RCC 7860 (cell line): ENCODE results near the gene ITGA7.

ENCODE experiments used
- DNase-seq: peaks from one replicate; pipeline ENCODE4 v3.0.0-alpha.2; 2015; ENCODE audit warnings: low spot score
- FAIRE-seq: peaks from 2 replicates; lab custom pipeline; 2012; peaks lifted over from hg19 to GRCh38; lab: Jason Lieb, UNC

The ITGA7 gene

GRCh38 chr12:55702861-55703260 lies 4.8 kb downstream of the ITGA7 start:
- DNase-seq (no peak), FAIRE-seq (no peak)

DNA sequence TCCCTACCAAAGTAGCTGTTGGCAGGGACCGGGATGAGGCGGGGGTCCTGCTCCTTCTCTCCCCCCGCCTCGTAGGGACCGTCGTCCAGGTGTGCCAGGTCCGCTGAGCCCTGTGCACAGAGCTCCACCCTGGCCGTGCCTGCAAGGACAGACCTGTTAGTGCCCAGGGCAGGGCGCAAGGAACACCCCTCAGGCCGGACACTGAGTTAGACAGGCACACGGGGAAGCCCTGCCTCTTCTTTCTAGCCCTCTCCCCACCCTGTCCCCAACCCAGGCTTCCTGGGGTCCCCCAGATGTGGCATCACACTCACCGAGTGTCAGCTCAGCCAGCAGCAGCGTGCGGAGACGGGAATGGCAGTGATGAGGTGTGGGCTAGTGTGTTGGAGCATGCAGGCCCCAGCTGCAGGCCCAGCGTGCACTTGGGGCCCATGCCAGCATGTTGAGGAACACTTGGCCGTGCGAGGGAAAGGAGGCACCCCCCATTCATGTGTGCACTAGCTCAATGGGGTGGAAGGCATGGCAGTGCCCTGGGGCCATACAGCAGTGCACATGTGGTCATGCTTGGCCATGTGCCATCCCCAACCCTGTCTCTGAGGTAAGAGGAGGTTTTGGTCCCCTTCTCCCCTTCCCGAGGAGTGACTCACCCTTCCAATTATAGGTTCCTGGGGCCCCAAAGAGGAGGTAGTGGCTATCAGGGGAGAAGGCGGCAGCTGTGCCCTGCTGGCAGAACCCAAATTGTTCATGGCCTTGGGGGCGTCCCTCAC lies 7.3 kb downstream of the ITGA7 start:
- no peak for FAIRE-seq
- DNase-seq: no peak

- DNase-seq (no peak), FAIRE-seq (no peak)
Observed at GRCh38 chr12:55699471-55700055, 8.1 kb downstream of the ITGA7 start.

GRCh38 chr12:55698965-55699364 lies 8.7 kb downstream of the ITGA7 start:
- FAIRE-seq (no peak), DNase-seq (no peak)

- no peak for FAIRE-seq
Observed at GRCh38 chr12:55698241-55698955, 9.3 kb downstream of the ITGA7 start.

GRCh38 chr12:55697686-55698085 lies 10.0 kb downstream of the ITGA7 start:
- FAIRE-seq: no peak

More at GRCh38 chr12:55698241-55698955, 9.3 kb downstream of the ITGA7 start:
- DNase-seq: no peak

DNA sequence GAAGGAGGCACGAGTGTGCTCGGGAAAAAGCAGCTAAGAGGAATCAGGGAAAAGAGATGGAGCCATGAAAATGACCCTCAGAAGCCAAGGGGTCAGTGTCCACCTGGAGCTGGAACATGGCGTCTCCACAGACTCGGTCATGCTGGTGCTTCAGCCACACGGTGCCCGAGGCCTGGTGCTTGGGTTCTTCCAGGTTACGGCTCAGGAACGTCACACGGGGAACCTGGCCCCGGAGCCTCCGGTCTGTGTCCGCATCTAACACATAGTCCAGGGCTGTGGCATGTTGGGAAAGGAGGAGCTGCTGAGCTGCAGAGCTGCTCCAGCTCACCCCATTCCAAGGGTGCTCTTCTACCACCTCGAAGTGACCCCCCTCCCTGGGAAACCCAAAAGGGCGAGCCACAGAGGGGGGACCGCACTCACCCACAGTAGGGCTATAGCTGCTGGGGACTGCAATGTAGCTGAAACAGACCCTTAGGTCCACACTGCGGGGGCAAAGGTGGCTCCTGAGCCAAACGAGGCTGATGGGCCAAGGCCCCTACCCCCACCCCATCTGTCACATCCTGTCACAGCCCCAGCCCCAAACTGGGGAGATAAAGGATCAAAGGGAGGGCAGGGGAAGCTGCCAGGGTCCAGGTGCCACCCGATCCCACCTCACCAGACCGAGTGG lies 10.8 kb downstream of the ITGA7 start:
- no peak for DNase-seq
- no peak for FAIRE-seq

More at GRCh38 chr12:55697686-55698085, 10.0 kb downstream of the ITGA7 start:
- DNase-seq: no peak

DNA sequence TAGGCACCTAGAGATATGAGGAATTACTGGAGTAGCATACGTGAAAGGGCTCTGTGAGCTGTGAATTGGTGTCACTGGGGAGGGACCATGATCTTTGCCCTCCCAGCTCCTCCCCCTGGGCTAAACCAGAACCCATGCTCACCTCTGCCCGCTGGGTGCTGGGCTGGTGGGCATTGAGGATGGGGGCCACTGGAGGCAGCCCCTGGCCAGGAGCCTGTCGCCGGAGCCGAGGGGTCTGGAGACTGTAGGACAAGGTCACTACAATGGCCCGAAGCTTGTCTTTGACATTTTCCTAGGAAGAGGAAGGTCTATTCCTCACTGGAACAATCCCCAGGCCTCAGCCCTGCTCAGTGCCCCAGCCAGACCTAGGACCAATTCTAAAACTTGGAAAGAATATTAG lies 11.6 kb downstream of the ITGA7 start:
- DNase-seq: no peak

GRCh38 chr12:55695349-55695748 lies 12.4 kb downstream of the ITGA7 start:
- FAIRE-seq (no peak), DNase-seq (no peak)

More for the DNA sequence above, 11.6 kb downstream of the ITGA7 start:
- FAIRE-seq: no peak

GRCh38 chr12:55694651-55695050 lies 13.1 kb downstream of the ITGA7 start:
- no peak for FAIRE-seq
- DNase-seq: no peak

- DNase-seq: no peak
- FAIRE-seq: no peak
Observed at GRCh38 chr12:55694188-55694515, 13.6 kb downstream of the ITGA7 start.

- DNase-seq (no peak), FAIRE-seq (no peak)
Observed at GRCh38 chr12:55693323-55694187, 14.1 kb downstream of the ITGA7 start.

DNA sequence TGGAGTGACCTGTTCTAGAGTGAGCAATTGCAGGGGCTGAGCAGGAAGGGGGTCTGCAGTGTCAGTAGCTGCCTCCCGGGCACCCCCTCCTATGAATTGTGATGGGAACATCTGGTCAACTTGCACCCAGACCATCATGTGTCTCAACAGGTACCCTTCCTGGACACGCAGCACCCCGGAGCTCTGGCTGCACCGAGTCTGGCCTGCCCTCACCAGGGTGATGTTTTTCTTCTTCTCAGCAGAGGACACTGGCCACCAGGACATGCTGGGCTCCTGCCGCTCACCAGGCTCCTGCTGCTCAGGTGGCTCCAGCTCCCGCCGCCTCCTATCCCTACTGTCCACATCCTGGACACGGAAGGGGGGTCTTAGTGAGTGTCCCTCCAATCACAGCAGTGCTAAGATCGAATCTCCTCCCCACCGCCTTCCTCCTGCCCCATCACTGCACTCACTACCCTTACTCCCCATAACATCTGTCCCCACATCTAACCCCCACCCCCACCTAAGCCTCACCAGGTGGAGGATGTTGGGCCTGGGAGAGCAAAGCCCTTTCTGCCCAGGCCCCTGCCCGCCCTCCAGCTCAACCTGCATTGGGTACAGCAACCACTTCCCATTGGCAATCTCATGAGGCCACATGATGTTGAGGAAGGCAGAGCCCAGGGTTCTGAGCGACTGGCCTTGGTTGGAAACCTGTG lies 14.9 kb downstream of the ITGA7 start:
- FAIRE-seq: no peak
- no peak for DNase-seq

- FAIRE-seq: no peak
Observed at GRCh38 chr12:55688716-55689655, 18.7 kb downstream of the ITGA7 start.

DNA sequence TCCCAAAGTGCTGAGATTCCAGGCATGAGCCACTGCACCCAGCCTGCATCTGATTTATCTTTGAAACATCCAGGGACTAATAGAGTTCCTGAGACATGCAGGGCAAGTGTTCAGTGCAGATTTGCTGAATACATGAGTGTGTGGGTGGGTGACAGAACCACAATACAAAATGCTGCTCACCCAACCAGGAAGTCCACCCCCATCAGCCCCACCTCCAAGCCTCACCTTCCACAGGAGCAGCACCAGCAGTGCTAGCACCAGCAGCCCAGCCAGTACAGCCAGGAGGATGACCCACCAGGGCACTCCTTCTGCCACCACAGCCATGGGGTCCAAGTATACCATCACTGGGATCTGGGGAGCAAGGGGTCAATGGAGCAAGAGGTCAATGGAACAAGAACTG lies 20.0 kb downstream of the ITGA7 start:
- DNase-seq: no peak
- no peak for FAIRE-seq

More at GRCh38 chr12:55688716-55689655, 18.7 kb downstream of the ITGA7 start:
- no peak for DNase-seq

DNA sequence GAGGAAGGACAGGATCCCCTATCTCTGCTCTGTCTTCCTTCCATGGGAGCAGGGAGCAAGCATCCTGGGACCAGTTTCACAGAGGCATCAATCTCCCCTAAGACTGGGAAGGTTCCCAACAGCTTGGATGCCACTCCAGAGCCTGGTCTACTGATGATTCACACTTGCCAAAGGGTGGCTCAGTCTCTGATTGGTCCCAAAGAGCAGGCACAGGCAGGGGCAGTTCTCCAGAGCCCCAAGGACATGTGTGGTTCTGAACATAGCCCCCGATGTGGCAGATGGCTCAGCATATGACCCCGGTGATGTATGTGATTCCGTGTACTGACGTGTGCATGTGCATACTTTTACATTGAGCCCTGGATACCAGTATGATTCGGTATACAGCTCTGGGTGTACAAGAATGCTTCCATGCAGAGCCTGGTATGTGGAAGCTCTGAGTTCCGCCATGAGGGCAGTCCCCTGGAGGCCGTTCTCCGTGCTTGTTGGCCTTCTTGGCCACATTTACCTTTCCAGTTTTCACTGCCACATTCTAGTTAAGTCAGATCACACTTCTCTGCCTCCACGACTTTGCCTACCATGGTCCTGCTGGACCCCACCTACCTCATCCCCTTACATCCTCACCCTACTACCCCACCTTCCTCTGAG lies 21.2 kb downstream of the ITGA7 start:
- FAIRE-seq: no peak

GRCh38 chr12:55685671-55686070 lies 22.0 kb downstream of the ITGA7 start:
- FAIRE-seq (no peak), DNase-seq (no peak)

More for the DNA sequence above, 21.2 kb downstream of the ITGA7 start:
- DNase-seq: no peak

DNA sequence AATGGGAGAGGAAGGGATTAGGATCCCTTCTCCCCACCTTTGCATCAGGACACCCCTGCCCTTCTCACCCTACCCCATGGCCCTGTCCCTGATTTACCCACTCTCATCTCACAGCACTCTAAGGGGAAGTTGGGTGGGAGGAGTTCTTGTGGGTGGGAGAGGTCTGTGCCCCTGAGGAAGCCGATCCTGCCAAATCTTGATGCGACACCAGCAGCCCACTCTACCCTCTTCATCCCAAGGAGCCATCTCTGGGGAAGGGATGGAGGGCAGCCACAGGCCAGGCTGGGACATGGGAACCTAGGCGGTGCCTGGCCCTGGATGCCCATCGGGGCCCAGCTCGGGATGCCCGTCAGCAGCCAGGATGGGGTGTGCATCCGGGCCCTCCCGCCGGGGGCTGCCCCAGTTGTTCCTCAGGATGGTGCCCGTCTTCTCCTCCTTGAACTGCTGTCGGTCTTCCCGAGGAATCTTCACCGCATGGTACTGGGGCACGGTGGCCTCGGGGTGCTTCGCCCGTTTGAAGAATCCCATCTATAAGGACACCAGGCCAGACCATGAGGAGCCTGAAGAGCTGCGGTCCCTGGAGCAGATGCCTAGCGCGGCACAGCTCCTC lies 22.8 kb downstream of the ITGA7 start:
- FAIRE-seq: no peak

More for the DNA sequence above, 22.8 kb downstream of the ITGA7 start:
- DNase-seq: no peak
